ENCODE results near the gene ZFP36. TPM values are rescaled to one million over a fixed set of nuclear protein-coding genes. Genes with fewer than 3 reads are reported as not detected.

The ZFP36 gene
- total and polyA plus RNA-seq, 2 donors (not counting 1 experiment from before 2014, with no cell fraction given): 260 to 1,633 TPM

DNA sequence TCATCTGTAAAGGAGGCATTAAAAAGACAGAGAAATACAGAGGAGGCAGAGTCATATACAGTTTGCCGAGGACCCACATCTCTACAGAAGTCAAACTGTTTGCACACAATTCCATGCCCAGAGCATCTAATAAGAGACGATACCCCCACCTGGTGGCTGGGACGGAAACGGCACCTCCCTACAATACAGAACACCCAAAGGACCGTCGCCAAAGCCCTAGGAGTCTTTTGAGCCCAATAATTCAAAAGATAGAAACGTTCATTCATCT is 5.1 kb downstream of the ZFP36 start:
- H3K9me3 ChIP-seq (ENCODE audit: control extremely low read depth in 1 of 3, control insufficient read depth in 2 of 3, insufficient read depth in 1 of 3, low read length in 2 of 3): peaks cover 0 to 2% (median 0%) of the 10 kb centered on the region in 3 donors
- peak overlapping the region; percentile 94 for H3K4me3 Mint-ChIP-seq
- H3K4me2 ChIP-seq (replicated peaks; ENCODE audit: low read depth, low read length, poor library complexity, severe bottlenecking): peak overlapping the region; percentile 100
- peaks cover 32% of the 10 kb centered on the region for H3K79me2 ChIP-seq (ENCODE audit: control insufficient read depth, insufficient read depth, low read length)
- peak overlapping the region; percentile 100 for H3K27ac ChIP-seq (ENCODE audit: low read length in 2 of 2)
- peaks cover 24 to 40% of the 10 kb centered on the region in 2 donors for H3K4me1 ChIP-seq (ENCODE audit: control insufficient read depth in 2 of 2, insufficient read depth in 2 of 2, low read length in 2 of 2)
- peak overlapping the region; percentile 99 for H3K27ac Mint-ChIP-seq
- intact Hi-C loops (cut with micrococcal nuclease): loop anchor here (1.0 to 5.0 kb wide), 10 partner anchors 14 to 1366 kb away; partner anchors contain the start of genes EID2B, EIF3K, MAP4K1 and MED29
- H2AFZ ChIP-seq (ENCODE audit: insufficient read depth, low read depth, low read length, poor library complexity, severe bottlenecking): no peak overlapping the region
- peak overlapping the region; percentile 99 for H3K9ac ChIP-seq (ENCODE audit: low read length)
- CTCF ChIA-PET: interaction anchor here (0.7 to 2.3 kb wide), 20 partner anchors 8 to 292 kb away, joined by 3 to 260 read pairs (median 4); partner anchors contain the start of genes EID2B, MED29, PAF1 and RPS16
- ATAC-seq (ENCODE audit: low read depth) (peak; percentile 32), DNase-seq (peak; percentile 95)
- peaks cover 48% of the 10 kb centered on the region for H3K4me1 Mint-ChIP-seq
- peak overlapping the region; percentile 49 to 98 (median 92) for H3K4me3 ChIP-seq (ENCODE audit: control extremely low read depth in 1 of 5, extremely low read depth in 1 of 5, insufficient read depth in 1 of 5, low read depth in 2 of 5, low read length in 4 of 5)
- no peaks in the 10 kb centered on the region for H3K27me3 ChIP-seq (replicated peaks in 1 of 4; ENCODE audit: control extremely low read depth in 1 of 4, control insufficient read depth in 3 of 4, insufficient read depth in 4 of 4, low read length in 3 of 4)
- POLR2A ChIA-PET: interaction anchor here (0.7 to 2.5 kb wide), 8 partner anchors 10 to 289 kb away, joined by 3 to 74 read pairs (median 12); partner anchors contain the start of genes GMFG, MED29, PAF1 and RPS16
- peaks cover 0 to 24% of the 10 kb centered on the region in 2 experiments for H3K36me3 ChIP-seq (replicated peaks in 1 of 2; ENCODE audit: control extremely low read depth in 1 of 2, control insufficient read depth in 1 of 2, extremely low read depth in 1 of 2, insufficient read depth in 2 of 2, low read length in 1 of 2)
- no peaks in the 10 kb centered on the region for H3K27me3 Mint-ChIP-seq
- peaks cover 27% of the 10 kb centered on the region for H4K20me1 ChIP-seq (ENCODE audit: control insufficient read depth, insufficient read depth, low read length, poor library complexity, severe bottlenecking)
- TF ChIP-seq CTCF (IDR thresholded peaks at IDR 0.05): peak; percentile 88
- TF ChIP-seq EZH2 (IDR thresholded peaks at IDR 0.05; ENCODE audit: borderline replicate concordance, insufficient read depth, low read depth, low read length, poor library complexity, severe bottlenecking): no peak
- 0% methylated on average over 1 of the region's 7 CpGs for WGBS (ENCODE audit: insufficient coverage)
- no peaks in the 10 kb centered on the region for H3K9me3 Mint-ChIP-seq (ENCODE audit: insufficient read depth)

All from B cell (primary cell).